Activated T-cell treated with anti-CD3 and anti-CD28 coated beads for 48 hours (primary cell): Measurements from ENCODE around the gene C5.

ENCODE experiments used
- DNase-seq: peaks from one replicate; pipeline ENCODE4 v3.0.0-alpha.2; 2020; ENCODE audit warnings: low read depth

C5 gene

DNA sequence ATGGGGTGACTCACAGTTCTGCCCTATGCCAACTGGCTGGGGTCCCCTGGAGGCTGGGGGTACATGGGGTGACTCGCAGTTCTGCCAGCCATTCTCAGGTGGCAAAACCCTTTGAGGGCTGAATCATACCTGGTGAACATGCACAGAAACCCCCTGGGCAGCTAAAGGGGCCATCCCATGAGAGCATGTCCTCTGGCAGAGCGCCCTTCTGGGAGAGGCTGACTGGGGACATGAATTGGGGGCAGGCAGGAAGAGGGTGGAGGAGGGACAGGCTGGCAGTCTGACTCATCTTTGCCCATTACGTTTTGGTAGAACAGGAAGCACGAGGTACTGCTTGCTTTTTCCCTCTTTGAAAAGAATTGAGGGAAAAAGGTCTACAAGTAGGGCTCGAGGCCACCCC, 140.2 kb downstream of the C5 start:
- DNase-seq = no peak

DNA sequence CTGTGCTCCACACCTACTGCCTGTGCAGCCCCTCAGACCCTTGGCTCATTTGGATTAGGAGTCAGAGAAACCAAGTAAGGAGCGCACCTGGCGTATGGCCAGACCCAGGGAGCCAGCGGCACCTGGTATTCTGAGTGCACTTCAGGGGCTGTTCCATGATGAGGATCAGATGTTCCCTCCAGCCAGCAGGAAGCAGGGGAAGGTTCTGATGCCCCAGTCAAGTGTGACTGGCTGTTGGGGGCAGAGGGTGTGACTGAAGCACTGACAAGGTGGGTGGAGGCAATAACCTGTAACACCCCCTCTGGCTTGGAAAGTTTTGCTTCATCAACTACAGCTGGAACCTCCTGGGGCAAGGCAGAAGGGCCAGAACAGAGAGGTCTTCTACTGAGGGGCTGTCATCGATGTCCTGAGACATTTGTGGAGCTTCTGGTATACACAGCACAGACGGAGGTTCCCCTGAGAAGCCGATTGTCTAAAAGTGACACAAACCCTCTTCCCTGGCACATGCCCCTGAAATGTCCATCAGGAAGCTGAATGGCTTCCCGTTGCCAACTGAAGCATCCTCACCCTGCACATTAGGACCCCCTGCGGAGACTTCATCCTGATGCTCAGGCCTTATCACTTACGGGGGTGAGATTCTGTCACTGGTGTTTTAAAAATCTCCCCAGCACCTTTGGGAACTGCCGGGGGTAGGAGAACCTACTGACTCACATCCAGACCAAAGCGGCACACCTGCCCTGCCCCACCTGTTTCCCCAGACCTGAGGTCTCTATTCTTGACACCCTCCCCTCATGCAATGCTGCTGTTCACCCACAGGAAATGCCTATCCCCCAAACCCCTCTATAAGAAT, 144.5 kb downstream of the C5 start:
- DNase-seq = no peak

- DNase-seq = no peak
Observed at GRCh38 chr9:120904978-120905301, 145.1 kb downstream of the C5 start.

DNA sequence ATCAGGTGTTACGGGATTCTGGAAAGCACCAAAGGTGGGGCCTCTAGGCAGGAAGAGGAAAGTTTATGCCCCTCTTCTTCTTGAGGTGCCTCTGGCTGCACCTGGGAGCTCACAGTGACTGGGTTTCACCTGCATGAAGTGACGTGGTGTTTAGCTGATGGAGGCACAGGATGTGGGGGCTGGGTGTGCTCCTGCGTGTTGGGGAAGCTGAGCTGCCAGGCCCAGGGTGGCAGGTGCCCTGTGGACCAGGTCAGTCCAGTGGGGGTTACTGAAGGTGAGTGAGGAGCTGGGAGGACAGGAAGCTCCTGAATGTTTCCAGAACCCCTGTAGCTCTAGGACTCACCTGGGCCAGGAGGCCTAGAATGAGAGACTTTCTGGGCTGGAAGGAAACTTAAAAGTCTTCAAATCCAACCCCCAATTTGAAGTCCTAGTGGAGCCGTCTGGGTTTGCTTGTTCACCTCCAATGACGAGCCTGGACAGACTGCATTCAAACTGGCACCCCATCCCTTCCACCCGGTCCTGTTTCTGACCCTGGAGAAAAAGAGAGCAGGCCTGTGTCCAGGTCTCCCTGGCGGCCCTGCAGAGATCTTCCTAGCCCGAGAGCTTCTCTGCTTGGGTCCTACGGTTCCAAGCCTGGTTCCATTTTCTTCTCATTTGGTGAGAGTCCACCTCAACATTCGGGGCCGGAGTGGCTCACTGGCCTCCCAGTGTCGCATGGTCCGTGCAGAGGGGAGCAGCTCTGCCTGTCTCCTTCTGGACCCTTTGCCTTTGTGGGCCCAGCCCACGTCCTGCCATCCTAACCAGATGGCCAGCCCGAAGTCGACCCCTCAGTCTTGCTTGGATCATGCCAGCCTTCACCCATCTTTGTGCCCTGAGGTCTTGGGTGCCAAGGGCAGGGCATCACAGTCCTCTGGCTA, 145.8 kb downstream of the C5 start:
- no peak for DNase-seq

DNA sequence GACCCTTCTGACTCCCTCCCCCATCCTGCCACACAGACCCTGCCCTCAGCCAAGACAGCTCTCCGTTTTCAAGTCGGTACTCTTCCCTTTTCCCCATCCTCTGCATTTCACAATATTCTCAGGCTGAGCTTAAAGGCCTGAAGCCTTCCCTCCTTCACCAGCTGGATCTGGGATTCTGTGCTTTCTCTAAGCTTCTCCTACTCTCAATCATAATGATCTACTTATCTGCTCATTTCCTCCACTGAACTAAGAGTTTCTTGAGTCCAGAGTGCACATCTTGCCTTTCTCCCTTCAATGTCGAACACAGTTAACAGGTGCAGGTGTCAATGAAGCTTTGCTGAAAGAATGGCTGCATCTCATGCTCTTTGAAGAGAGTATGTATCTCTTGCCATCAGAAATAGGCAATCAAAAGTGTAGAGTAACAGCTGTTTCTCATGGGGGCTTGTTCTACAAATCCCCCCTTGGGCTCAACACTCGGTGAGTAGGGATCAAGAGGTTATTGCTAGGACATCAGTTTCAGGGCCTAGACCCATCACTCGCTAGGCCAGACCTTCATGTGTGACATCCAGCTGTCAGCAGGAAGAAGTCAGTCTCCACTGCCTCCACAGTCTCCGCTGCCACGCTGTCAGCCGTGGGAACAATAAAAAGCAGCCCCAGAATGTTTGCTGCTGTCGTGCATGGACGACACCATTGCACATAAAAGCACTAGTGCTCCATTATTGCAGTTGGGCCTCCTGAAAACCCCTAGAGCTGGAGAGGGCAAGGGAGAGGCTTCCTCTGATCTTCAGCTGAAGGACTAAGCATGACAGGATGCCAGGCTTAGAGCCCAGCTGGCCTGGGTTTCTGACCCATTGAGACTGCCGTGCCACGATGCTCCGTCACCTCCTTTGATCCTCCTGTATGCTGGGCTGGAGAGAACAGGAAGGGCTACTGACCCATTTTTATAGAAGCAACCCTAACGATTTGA, 147.2 kb downstream of the C5 start:
- DNase-seq = no peak
